Gastrocnemius medialis (tissue), 4 donors: Measurements from ENCODE around the gene PLIN5.

ENCODE experiments used
- CTCF ChIP-seq, 5 experiments: fragments of 450-650 bp in 3 of 5; fragments of 200-600 bp in 2 of 5; sonication (generic) in 2 of 5; IDR thresholded peaks in 4 of 5; conservative IDR thresholded peaks in 1 of 5; 1 replicate in 4 of 5; 2 replicates in 1 of 5; pipeline ENCODE4 v1.5.1; 2016 to 2019; ENCODE audit warnings: antibody characterized with exemption in 5 of 5, mild to moderate bottlenecking in 3 of 5, moderate library complexity in 3 of 5
- POLR2A ChIP-seq, 2 donors: fragments of 450-650 bp; IDR thresholded peaks; one replicate each; pipeline ENCODE4 v1.6.1; 2017; ENCODE audit warnings: antibody characterized with exemption in 2 of 2, mild to moderate bottlenecking in 2 of 2, moderate library complexity in 2 of 2

GRCh38 chr19:4570402-4570801, 35.4 kb upstream of the PLIN5 start:
- TF ChIP-seq POLR2A (IDR thresholded peaks at IDR 0.05) (no peak), CTCF (IDR thresholded peaks at IDR 0.05 in 4 of 5, conservative IDR thresholded peaks at IDR 0.05 in 1 of 5) (no peak)
